LNCaP clone FGC (cell line): Measurements from ENCODE around the gene KBTBD12.

ENCODE experiments used
- DNase-seq: peaks from one replicate; pipeline ENCODE4 v3.0.0-alpha.2; 2011; ENCODE audit warnings: low read depth
- H3K4me3 ChIP-seq: 2 replicates; pipeline ENCODE4 v1.5.1; 2011; ENCODE audit warnings: mild to moderate bottlenecking, low read depth, low read length, control low read depth
- CTCF ChIP-seq: IDR thresholded peaks from 2 replicates; pipeline ENCODE4 v1.5.1; 2012; ENCODE audit warnings: mild to moderate bottlenecking; ENCODE audit not compliant: control insufficient read depth, insufficient read depth; ENCODE audit errors: extremely low read depth

The KBTBD12 gene

GRCh38 chr3:128004661-128005060 is 89.6 kb downstream of the KBTBD12 start:
- no peak overlapping the region for H3K4me3 ChIP-seq
- TF ChIP-seq CTCF: no peak
- DNase-seq: no peak

- no peak for TF ChIP-seq CTCF
- no peak overlapping the region for H3K4me3 ChIP-seq
- no peak for DNase-seq
Measured at GRCh38 chr3:128006061-128007032, 91.3 kb downstream of the KBTBD12 start.

- no peak overlapping the region for H3K4me3 ChIP-seq
- no peak for DNase-seq
- TF ChIP-seq CTCF: no peak
Measured at GRCh38 chr3:128007033-128007424, 92.0 kb downstream of the KBTBD12 start.

GRCh38 chr3:128009952-128010846 is 95.2 kb downstream of the KBTBD12 start:
- no peak for DNase-seq

GRCh38 chr3:128011140-128011539 is 96.1 kb downstream of the KBTBD12 start:
- DNase-seq: peak; percentile 80
- TF ChIP-seq CTCF: peak; percentile 70
- no peak overlapping the region for H3K4me3 ChIP-seq

More at GRCh38 chr3:128009952-128010846, 95.2 kb downstream of the KBTBD12 start:
- TF ChIP-seq CTCF: no peak
- H3K4me3 ChIP-seq: no peak overlapping the region

- DNase-seq: no peak
- TF ChIP-seq CTCF: no peak
- H3K4me3 ChIP-seq: no peak overlapping the region
Measured at GRCh38 chr3:128012050-128012449, 97.0 kb downstream of the KBTBD12 start.
